Sigmoid colon (tissue), 7 donors: ENCODE data around the gene CACNA2D3. TPM values are rescaled to one million over a fixed set of nuclear protein-coding genes. Genes with fewer than 3 reads are reported as not detected.

ENCODE experiments used
- DNase-seq: peaks from one replicate; pipeline ENCODE4 v3.0.0-alpha.2; 2019
- H3K27ac ChIP-seq, 4 donors: fragments of 200-600 bp; sonication (generic); one replicate each; pipeline ENCODE4 v1.5.1; 2016 to 2019; ENCODE audit warnings: mild to moderate bottlenecking in 1 of 4
- H3K27me3 ChIP-seq, 3 donors: fragments of 200-600 bp; sonication (generic); one replicate each; pipeline ENCODE4 v1.5.1; 2019; ENCODE audit warnings: mild to moderate bottlenecking in 1 of 3
- H3K36me3 ChIP-seq, 4 donors: fragments of 200-600 bp; sonication (generic); one replicate each; pipeline ENCODE4 v1.5.1; 2016 to 2019
- H3K4me1 ChIP-seq, 4 donors: fragments of 200-600 bp; sonication (generic); one replicate each; pipeline ENCODE4 v1.5.1; 2017 to 2019
- H3K4me3 ChIP-seq, 4 donors: fragments of 200-600 bp; sonication (generic); one replicate each; pipeline ENCODE4 v1.5.1; 2017 to 2019; ENCODE audit warnings: mild to moderate bottlenecking in 2 of 4, moderate library complexity in 1 of 4
- H3K9me3 ChIP-seq, 4 donors: fragments of 200-600 bp in 3 of 4; sonication (generic) in 3 of 4; one replicate each; pipeline versions ENCODE4 v1.5.1 to v1.6.1; 2013 to 2019
- CTCF ChIP-seq, 4 experiments: fragments of 450-650 bp in 3 of 4; fragments of 200-600 bp in 1 of 4; IDR thresholded peaks; one replicate each; pipeline ENCODE4 v1.5.1; 2016 to 2019; ENCODE audit warnings: antibody characterized with exemption in 4 of 4, mild to moderate bottlenecking in 3 of 4, moderate library complexity in 2 of 4
- EP300 ChIP-seq, 4 donors: sonication (generic); formaldehyde crosslinking; IDR thresholded peaks; one replicate each; pipeline ENCODE4 v1.6.1; 2017; ENCODE audit warnings: antibody characterized with exemption in 4 of 4
- POLR2A ChIP-seq, 2 donors: fragments of 450-650 bp; IDR thresholded peaks; one replicate each; pipeline ENCODE4 v1.6.1; 2016; ENCODE audit warnings: antibody characterized with exemption in 2 of 2, mild to moderate bottlenecking in 2 of 2, moderate library complexity in 2 of 2
- POLR2AphosphoS5 ChIP-seq, 4 donors: sonication (generic); formaldehyde crosslinking; IDR thresholded peaks; one replicate each; pipeline ENCODE4 v1.6.1; 2017; ENCODE audit warnings: antibody characterized with exemption in 4 of 4
- WGBS, 2 donors: extraction: QIAGEN DNeasy Blood & Tissue Kit; methylation state at CpG; one replicate each; pipeline ENCODE4 v1.1.7; 2013; 5-methylcytosine and 5-hydroxymethylcytosine counted together
- intact Hi-C: fragments of 100-400 bp; cut with DNase I; formaldehyde crosslinking; loops from one replicate; pipeline ENCODE4 v1.15.1; 2023
- polyA plus RNA-seq, 3 donors: library from polyadenylated mRNA; stranded (reverse); fragments of 200-250 nt; gene quantifications; one replicate each; pipeline ENCODE4 v1.2.3, GENCODE V29; 2013
- total RNA-seq, 4 donors: library from RNA; depleted of rRNA; stranded (reverse); fragments of >200 nt; gene quantifications; one replicate each; pipeline ENCODE4 v1.1.0, GENCODE V29; 2016
- donor health status: healthy with polysubstance abuse.
- donor health status: Bipolar disorder and iron deficiency.
- donor health status: healthy.

Gene CACNA2D3
- total and polyA plus RNA-seq, 7 donors: 0.32 to 10.2 (median 4.8) TPM; not detected in 1

GRCh38 chr3:54337846-54338245, 215.5 kb downstream of the CACNA2D3 start:
- no peak for DNase-seq
- TF ChIP-seq CTCF (IDR thresholded peaks at IDR 0.05) (no peak), POLR2AphosphoS5 (IDR thresholded peaks at IDR 0.05) (no peak), POLR2A (IDR thresholded peaks at IDR 0.05) (no peak), EP300 (IDR thresholded peaks at IDR 0.05) (no peak)
- Histone ChIP-seq H3K9me3 (no peaks in the 10 kb centered on the region), H3K4me3 (no peak overlapping the region), H3K27me3 (no peaks in the 10 kb centered on the region), H3K27ac (no peak overlapping the region), H3K4me1 (no peaks in the 10 kb centered on the region), H3K36me3 (no peaks in the 10 kb centered on the region)
- intact Hi-C loops: no loop called here
- WGBS, 2 donors: 11 to 47% methylated on average over 6 of the region's 6 CpGs

- no peaks in the 10 kb centered on the region for H3K9me3 ChIP-seq
- H3K27ac ChIP-seq: no peak overlapping the region
- no peak for TF ChIP-seq EP300 (IDR thresholded peaks at IDR 0.05)
- TF ChIP-seq CTCF (IDR thresholded peaks at IDR 0.05): no peak
- no peak for DNase-seq
- H3K4me3 ChIP-seq: no peak overlapping the region
- intact Hi-C loops: no loop called here
- H3K36me3 ChIP-seq: no peaks in the 10 kb centered on the region
- H3K4me1 ChIP-seq: no peaks in the 10 kb centered on the region
- no peaks in the 10 kb centered on the region for H3K27me3 ChIP-seq
- WGBS, 2 donors: 37 to 73% methylated on average over 2 of the region's 2 CpGs
Measured at GRCh38 chr3:54339608-54340007, 217.3 kb downstream of the CACNA2D3 start.

- intact Hi-C loops: no loop called here
- Histone ChIP-seq H3K27ac (no peak overlapping the region), H3K9me3 (no peaks in the 10 kb centered on the region), H3K36me3 (no peaks in the 10 kb centered on the region), H3K4me3 (no peak overlapping the region), H3K27me3 (no peaks in the 10 kb centered on the region), H3K4me1 (no peaks in the 10 kb centered on the region)
- no peak for DNase-seq
- WGBS, 2 donors: 61 to 83% methylated on average over 2 of the region's 2 CpGs
- no peak for TF ChIP-seq POLR2A (IDR thresholded peaks at IDR 0.05)
- no peak for TF ChIP-seq EP300 (IDR thresholded peaks at IDR 0.05)
- no peak for TF ChIP-seq POLR2AphosphoS5 (IDR thresholded peaks at IDR 0.05)
- TF ChIP-seq CTCF (IDR thresholded peaks at IDR 0.05): no peak
Measured at GRCh38 chr3:54341811-54342210, 219.5 kb downstream of the CACNA2D3 start.

GRCh38 chr3:54342676-54343075, 220.3 kb downstream of the CACNA2D3 start:
- H3K27ac ChIP-seq: no peak overlapping the region
- H3K9me3 ChIP-seq: no peaks in the 10 kb centered on the region
- TF ChIP-seq CTCF (IDR thresholded peaks at IDR 0.05) (no peak), POLR2AphosphoS5 (IDR thresholded peaks at IDR 0.05) (no peak), POLR2A (IDR thresholded peaks at IDR 0.05) (no peak), EP300 (IDR thresholded peaks at IDR 0.05) (no peak)
- no peak for DNase-seq
- no peaks in the 10 kb centered on the region for H3K36me3 ChIP-seq
- no peaks in the 10 kb centered on the region for H3K27me3 ChIP-seq
- 7 to 18% methylated on average over 9 of the region's 9 CpGs for WGBS, 2 donors
- intact Hi-C loops: no loop called here
- no peaks in the 10 kb centered on the region for H3K4me1 ChIP-seq
- no peak overlapping the region for H3K4me3 ChIP-seq

- H3K36me3 ChIP-seq: no peaks in the 10 kb centered on the region
- H3K4me1 ChIP-seq: no peaks in the 10 kb centered on the region
- no peak for DNase-seq
- H3K27me3 ChIP-seq: no peaks in the 10 kb centered on the region
- H3K27ac ChIP-seq: no peak overlapping the region
- no peak for TF ChIP-seq POLR2AphosphoS5 (IDR thresholded peaks at IDR 0.05)
- no peak for TF ChIP-seq EP300 (IDR thresholded peaks at IDR 0.05)
- no peak for TF ChIP-seq POLR2A (IDR thresholded peaks at IDR 0.05)
- no peak for TF ChIP-seq CTCF (IDR thresholded peaks at IDR 0.05)
- 73 to 93% methylated on average over 1 of the region's 1 CpG for WGBS, 2 donors
- no peak overlapping the region for H3K4me3 ChIP-seq
- intact Hi-C loops: no loop called here
- no peaks in the 10 kb centered on the region for H3K9me3 ChIP-seq
Measured at GRCh38 chr3:54343495-54343894, 221.1 kb downstream of the CACNA2D3 start.
